Activated B cell treated with CpG ODN at 0.5 μM for 24 hours (primary cell): Measurements from ENCODE around the gene TMED1. TPM values are rescaled to one million over a fixed set of nuclear protein-coding genes. Genes with fewer than 3 reads are reported as not detected.

Experiments used
- ATAC-seq: fragments of 200-7000 bp; cut with Tn5 transposase; one replicate; pipeline ENCODE4 v1.10.0; 2021; ENCODE audit warnings: low read depth, mild to moderate bottlenecking, moderate library complexity
- CTCF ChIA-PET: fragments of 350-600 bp; sonication (Branson Sonifier 250); formaldehyde crosslinking; loops from one replicate; lab custom pipeline; 2021; ENCODE audit warnings: antibody characterized with exemption; lab: Charles Lee
- POLR2A ChIA-PET: fragments of 350-600 bp; sonication (Branson Sonifier 250); formaldehyde crosslinking; loops from one replicate; lab custom pipeline; 2021; ENCODE audit warnings: antibody characterized with exemption; lab: Charles Lee
- DNase-seq: peaks from one replicate; pipeline ENCODE4 v3.0.0; 2022
- H3K27ac Mint-ChIP-seq: one replicate; pipeline ENCODE4 v1.8.0; 2020; ENCODE audit warnings: mixed read lengths
- H3K27me3 Mint-ChIP-seq: one replicate; pipeline ENCODE4 v1.8.0; 2021; ENCODE audit warnings: mixed read lengths
- H3K36me3 Mint-ChIP-seq: one replicate; pipeline ENCODE4 v1.8.0; 2021; ENCODE audit warnings: low read depth, mixed read lengths
- H3K4me1 Mint-ChIP-seq: one replicate; pipeline ENCODE4 v1.8.0; 2021; ENCODE audit warnings: mixed read lengths
- H3K4me3 Mint-ChIP-seq: one replicate; pipeline ENCODE4 v1.8.0; 2020; ENCODE audit warnings: mild to moderate bottlenecking, mixed read lengths
- H3K9me3 Mint-ChIP-seq: one replicate; pipeline ENCODE4 v1.8.0; 2020; ENCODE audit warnings: mixed read lengths
- intact Hi-C: fragments of 100-400 bp; cut with micrococcal nuclease; formaldehyde crosslinking; loops from one replicate; pipeline ENCODE4 v1.15.1; 2024
- total RNA-seq: library from RNA; stranded (reverse); gene quantifications from 2 replicates; pipeline ENCODE4 v1.2.3, GENCODE V29; 2022
- TF ChIP-seq, protein P1 (sequence below): fragments of 200-600 bp; IDR thresholded peaks from one replicate; pipeline ENCODE4 v1.8.0; 2022; ENCODE audit warnings: antibody characterized with exemption, mild to moderate bottlenecking

TMED1 gene
- total RNA-seq, 1 donor from 2014 or later = 11.9 TPM

- ChIA-PET POLR2A (interaction anchor here (1.5 kb wide), 1 partner anchor 95 kb away, joined by 4 read pairs; the partner anchor contains the start of gene QTRT1), CTCF (interaction anchor here (1.2 kb wide), 1 partner anchor 80 kb away, joined by 3 read pairs; no protein-coding TSS in a partner anchor)
- intact Hi-C loops = no loop called here
- Mint-ChIP-seq H3K9me3 (no peaks in the 10 kb centered on the region), H3K4me1 (peaks cover 12% of the 10 kb centered on the region), H3K4me3 (no peak overlapping the region), H3K27ac (no peak overlapping the region), H3K36me3 (peaks cover 86% of the 10 kb centered on the region), H3K27me3 (no peaks in the 10 kb centered on the region)
- TF ChIP-seq, protein P1, sequence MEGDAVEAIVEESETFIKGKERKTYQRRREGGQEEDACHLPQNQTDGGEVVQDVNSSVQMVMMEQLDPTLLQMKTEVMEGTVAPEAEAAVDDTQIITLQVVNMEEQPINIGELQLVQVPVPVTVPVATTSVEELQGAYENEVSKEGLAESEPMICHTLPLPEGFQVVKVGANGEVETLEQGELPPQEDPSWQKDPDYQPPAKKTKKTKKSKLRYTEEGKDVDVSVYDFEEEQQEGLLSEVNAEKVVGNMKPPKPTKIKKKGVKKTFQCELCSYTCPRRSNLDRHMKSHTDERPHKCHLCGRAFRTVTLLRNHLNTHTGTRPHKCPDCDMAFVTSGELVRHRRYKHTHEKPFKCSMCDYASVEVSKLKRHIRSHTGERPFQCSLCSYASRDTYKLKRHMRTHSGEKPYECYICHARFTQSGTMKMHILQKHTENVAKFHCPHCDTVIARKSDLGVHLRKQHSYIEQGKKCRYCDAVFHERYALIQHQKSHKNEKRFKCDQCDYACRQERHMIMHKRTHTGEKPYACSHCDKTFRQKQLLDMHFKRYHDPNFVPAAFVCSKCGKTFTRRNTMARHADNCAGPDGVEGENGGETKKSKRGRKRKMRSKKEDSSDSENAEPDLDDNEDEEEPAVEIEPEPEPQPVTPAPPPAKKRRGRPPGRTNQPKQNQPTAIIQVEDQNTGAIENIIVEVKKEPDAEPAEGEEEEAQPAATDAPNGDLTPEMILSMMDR = no peak
- DNase-seq (no peak), ATAC-seq (no peak)
Observed at GRCh38 chr19:10796653-10797052, 39.4 kb downstream of the TMED1 start.

DNA sequence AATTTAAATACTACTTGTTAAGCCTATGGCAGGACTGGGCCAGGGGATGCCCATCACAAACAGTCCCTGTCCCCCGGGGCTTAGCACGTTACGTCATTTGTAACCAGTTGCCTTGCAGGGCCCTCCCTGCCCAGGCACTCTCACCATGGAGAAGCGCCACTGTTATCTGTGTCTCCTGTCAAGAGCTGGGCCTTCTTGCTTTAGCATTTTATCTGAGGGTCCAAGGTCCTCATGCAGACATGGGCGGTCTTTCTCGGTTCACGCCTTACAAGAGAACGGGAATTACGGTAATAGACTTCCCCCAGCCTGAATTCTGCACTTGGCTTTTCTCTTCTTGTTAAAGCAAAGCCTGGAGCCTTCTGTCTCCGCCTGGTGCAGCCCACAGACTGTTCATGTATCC is 46.1 kb downstream of the TMED1 start:
- CTCF ChIA-PET = no interaction called here
- Mint-ChIP-seq H3K27ac (no peak overlapping the region), H3K36me3 (peaks cover 84% of the 10 kb centered on the region), H3K27me3 (no peaks in the 10 kb centered on the region), H3K4me1 (peaks cover under 1% of the 10 kb centered on the region), H3K9me3 (no peaks in the 10 kb centered on the region), H3K4me3 (no peak overlapping the region)
- TF ChIP-seq, protein P1 = no peak
- intact Hi-C loops = no loop called here
- ATAC-seq (no peak), DNase-seq (no peak)
- POLR2A ChIA-PET = no interaction called here

- Mint-ChIP-seq H3K4me3 (no peak overlapping the region), H3K27ac (no peak overlapping the region), H3K4me1 (peaks cover 10% of the 10 kb centered on the region), H3K36me3 (peaks cover 83% of the 10 kb centered on the region), H3K9me3 (no peaks in the 10 kb centered on the region), H3K27me3 (no peaks in the 10 kb centered on the region)
- TF ChIP-seq, protein P1 = no peak
- intact Hi-C loops = no loop called here
- no peak for ATAC-seq
- POLR2A ChIA-PET = interaction anchor here (1.1 kb wide), 1 partner anchor 48 kb away, joined by 9 read pairs; the partner anchor contains the start of gene TMED1
- CTCF ChIA-PET = no interaction called here
- no peak for DNase-seq
Observed at GRCh38 chr19:10788146-10788545, 47.9 kb downstream of the TMED1 start.

DNA sequence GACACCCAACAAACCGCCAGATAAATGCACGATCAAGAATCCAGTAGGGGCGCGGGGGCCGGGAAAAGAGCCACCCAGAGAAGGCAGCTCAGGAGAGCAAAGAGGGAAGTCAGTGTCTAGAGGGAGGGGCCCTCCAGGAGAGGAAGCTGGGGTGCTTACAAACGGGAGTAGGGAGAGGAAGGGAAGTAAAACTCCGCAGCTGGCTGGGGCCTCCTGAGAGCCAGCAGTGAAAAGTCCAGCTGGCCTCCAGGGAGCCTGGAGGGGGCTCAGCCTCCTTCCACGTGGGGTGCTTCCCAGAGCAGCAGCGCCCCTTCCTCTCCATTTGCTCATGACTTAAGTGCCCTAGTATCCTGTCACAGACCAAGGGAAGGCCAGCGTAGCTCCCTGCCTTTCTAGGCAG is 51.8 kb downstream of the TMED1 start:
- intact Hi-C loops = no loop called here
- no peak for DNase-seq
- Mint-ChIP-seq H3K4me3 (no peak overlapping the region), H3K36me3 (peaks cover 84% of the 10 kb centered on the region), H3K4me1 (peaks cover 35% of the 10 kb centered on the region), H3K9me3 (no peaks in the 10 kb centered on the region), H3K27ac (peak overlapping the region; percentile 80), H3K27me3 (no peaks in the 10 kb centered on the region)
- CTCF ChIA-PET = no interaction called here
- ATAC-seq = peak; percentile 40
- POLR2A ChIA-PET = interaction anchor here (0.9 to 1.3 kb wide), 3 partner anchors 16 to 66 kb away, joined by 3 to 6 read pairs (median 3); partner anchors contain the start of gene DNM2
- TF ChIP-seq, protein P1 = no peak

DNA sequence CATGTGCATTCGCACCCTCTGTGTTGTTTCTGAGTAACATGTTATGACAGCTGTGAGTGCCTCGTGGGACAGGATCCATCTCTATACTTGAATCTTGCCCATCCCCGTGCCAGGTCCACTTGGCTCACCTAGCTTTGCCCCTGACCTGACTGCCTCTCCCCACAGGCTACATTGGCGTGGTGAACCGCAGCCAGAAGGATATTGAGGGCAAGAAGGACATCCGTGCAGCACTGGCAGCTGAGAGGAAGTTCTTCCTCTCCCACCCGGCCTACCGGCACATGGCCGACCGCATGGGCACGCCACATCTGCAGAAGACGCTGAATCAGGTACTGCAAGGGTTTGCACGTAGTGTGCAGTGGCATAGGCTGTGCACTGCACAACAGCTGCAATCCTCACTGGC is 53.2 kb downstream of the TMED1 start:
- TF ChIP-seq, protein P1 = no peak
- DNase-seq (no peak), ATAC-seq (no peak)
- Mint-ChIP-seq H3K36me3 (peaks cover 75% of the 10 kb centered on the region), H3K4me3 (no peak overlapping the region), H3K27ac (peak overlapping the region; percentile 35), H3K4me1 (peaks cover 40% of the 10 kb centered on the region), H3K27me3 (no peaks in the 10 kb centered on the region), H3K9me3 (no peaks in the 10 kb centered on the region)
- ChIA-PET POLR2A (interaction anchor here (1.0 to 1.3 kb wide), 2 partner anchors 14 to 43 kb away, joined by 3 to 4 read pairs; no protein-coding TSS in a partner anchor), CTCF (no interaction called here)
- intact Hi-C loops = no loop called here

Other genes with a start within 250 kb of the TMED1 start
- gene AP1M2, start 248.9 kb downstream of the TMED1 start, total RNA-seq = not detected in 2 replicates
- 195 and 213 TPM in 2 replicates for gene SLC44A2, start 210.7 kb downstream of the TMED1 start, total RNA-seq
- 373 and 399 TPM in 2 replicates for gene ILF3, start 181.9 kb downstream of the TMED1 start, total RNA-seq
- gene QTRT1, start 134.8 kb downstream of the TMED1 start, total RNA-seq = 69.4 and 74.9 TPM in 2 replicates
- gene DNM2, start 118.1 kb downstream of the TMED1 start, total RNA-seq = 220 and 257 TPM in 2 replicates
- gene C19orf38, start 12.2 kb upstream of the TMED1 start, total RNA-seq = 0.62 and 1.0 TPM in 2 replicates
- gene CARM1, start 35.3 kb upstream of the TMED1 start, total RNA-seq = 32.3 and 39.1 TPM in 2 replicates
- 23.0 and 23.9 TPM in 2 replicates for gene YIPF2, start 92.4 kb upstream of the TMED1 start, total RNA-seq
- 16.6 and 19.5 TPM in 2 replicates for gene TIMM29, start 92.6 kb upstream of the TMED1 start, total RNA-seq
- gene SMARCA4, start 124.8 kb upstream of the TMED1 start, total RNA-seq = 85.1 and 93.6 TPM in 2 replicates